ENCODE data around the gene DTNBP1.

GRCh38 chr6:15515226-15515625, 147.6 kb downstream of the DTNBP1 start:
- TF ChIP-seq CTCF (IDR thresholded peaks at IDR 0.05) (no peak), POLR2AphosphoS5 (IDR thresholded peaks at IDR 0.05) (no peak)

All from breast epithelium (tissue), 3 donors.